Mesendoderm (in vitro differentiated cells): Measurements from ENCODE around the gene TLCD5.

Experiments
- DNase-seq: peaks from one replicate; pipeline ENCODE4 v3.0.0; 2013
- H2AK5ac ChIP-seq: 2 replicates; pipeline ENCODE4 v1.6.1; 2013; ENCODE audit warnings: low read length, inconsistent platforms
- H2BK120ac ChIP-seq: 2 replicates; pipeline ENCODE4 v1.6.1; 2013; ENCODE audit warnings: low read depth, mild to moderate bottlenecking, low read length, moderate library complexity, mixed read lengths
- H2BK15ac ChIP-seq: replicated peaks from 2 replicates; pipeline ENCODE4 v1.6.1; 2013; ENCODE audit warnings: low read depth, mild to moderate bottlenecking, moderate library complexity
- H2BK5ac ChIP-seq: 2 replicates; pipeline ENCODE4 v1.6.1; 2013; ENCODE audit warnings: low read length, inconsistent platforms
- H3K18ac ChIP-seq: 2 replicates; pipeline ENCODE4 v1.6.1; 2013; ENCODE audit warnings: mild to moderate bottlenecking, low read length, mixed read lengths
- H3K23ac ChIP-seq: one replicate; pipeline ENCODE4 v1.6.1; 2013; ENCODE audit warnings: low read length
- H3K27ac ChIP-seq: 2 replicates; pipeline ENCODE4 v1.5.1; 2013; ENCODE audit warnings: low read depth, mild to moderate bottlenecking, inconsistent platforms, low read length, moderate library complexity
- H3K27me3 ChIP-seq: 2 replicates; pipeline ENCODE4 v1.6.1; 2013; ENCODE audit warnings: low read length, control low read depth, mild to moderate bottlenecking, inconsistent platforms; ENCODE audit not compliant: insufficient read depth, poor library complexity
- H3K36me3 ChIP-seq: 2 replicates; pipeline ENCODE4 v1.6.1; 2013; ENCODE audit warnings: low read length, inconsistent platforms; ENCODE audit not compliant: control insufficient read depth, insufficient read depth
- H3K4ac ChIP-seq: one replicate; pipeline ENCODE4 v1.6.1; 2013; ENCODE audit warnings: low read depth, mild to moderate bottlenecking, low read length, moderate library complexity
- H3K4me1 ChIP-seq: 2 replicates; pipeline ENCODE4 v1.6.1; 2013; ENCODE audit warnings: low read depth, low read length, inconsistent platforms; ENCODE audit not compliant: control insufficient read depth
- H3K4me2 ChIP-seq: 2 replicates; pipeline ENCODE4 v1.6.1; 2013; ENCODE audit warnings: low read length
- H3K4me3 ChIP-seq: 2 replicates; pipeline ENCODE4 v1.5.1; 2013; ENCODE audit warnings: mild to moderate bottlenecking, low read length
- H3K56ac ChIP-seq: one replicate; pipeline ENCODE4 v1.6.1; 2013; ENCODE audit warnings: low read length
- H3K79me1 ChIP-seq: 2 replicates; pipeline ENCODE4 v1.6.1; 2013; ENCODE audit warnings: low read length, inconsistent platforms
- H3K79me2 ChIP-seq: 2 replicates; pipeline ENCODE4 v1.6.1; 2013; ENCODE audit warnings: mild to moderate bottlenecking, low read length; ENCODE audit not compliant: control insufficient read depth, insufficient read depth
- H3K9ac ChIP-seq: 2 replicates; pipeline ENCODE4 v1.6.1; 2013; ENCODE audit warnings: low read length, inconsistent platforms
- H4K5ac ChIP-seq: one replicate; pipeline ENCODE4 v1.6.1; 2013; ENCODE audit warnings: low read length
- H4K8ac ChIP-seq: one replicate; pipeline ENCODE4 v1.6.1; 2013; ENCODE audit warnings: low read depth, mild to moderate bottlenecking, control low read depth, low read length, moderate library complexity
- WGBS: extraction: QIAGEN DNeasy Blood & Tissue Kit; methylation state at CpG from one replicate; pipeline ENCODE4 v1.1.7; 2013; ENCODE audit warnings: low lambda C conversion rate, missing lambda C conversion rate; ENCODE audit not compliant: insufficient coverage; ENCODE audit errors: extremely low coverage; 5-methylcytosine and 5-hydroxymethylcytosine counted together

TLCD5 gene

GRCh38 chr11:120350637-120351036 is 25.5 kb downstream of the TLCD5 start:
- H3K79me2 ChIP-seq: peaks cover 19% of the 10 kb centered on the region
- H3K4me2 ChIP-seq: no peak overlapping the region
- no peak overlapping the region for H2BK15ac ChIP-seq
- no peak overlapping the region for H3K4me3 ChIP-seq
- H3K23ac ChIP-seq: no peak overlapping the region
- no peak overlapping the region for H3K27ac ChIP-seq
- no peaks in the 10 kb centered on the region for H3K36me3 ChIP-seq
- no peak overlapping the region for H2AK5ac ChIP-seq
- no peak overlapping the region for H2BK120ac ChIP-seq
- H3K27me3 ChIP-seq: no peaks in the 10 kb centered on the region
- H3K9ac ChIP-seq: no peak overlapping the region
- H3K56ac ChIP-seq: no peak overlapping the region
- no peak overlapping the region for H3K4ac ChIP-seq
- no peak overlapping the region for H4K8ac ChIP-seq
- peaks cover 17% of the 10 kb centered on the region for H3K79me1 ChIP-seq
- H3K18ac ChIP-seq: no peak overlapping the region
- DNase-seq: no peak
- H2BK5ac ChIP-seq: no peak overlapping the region
- H3K4me1 ChIP-seq: peaks cover 9% of the 10 kb centered on the region
- no peak overlapping the region for H4K5ac ChIP-seq

DNA sequence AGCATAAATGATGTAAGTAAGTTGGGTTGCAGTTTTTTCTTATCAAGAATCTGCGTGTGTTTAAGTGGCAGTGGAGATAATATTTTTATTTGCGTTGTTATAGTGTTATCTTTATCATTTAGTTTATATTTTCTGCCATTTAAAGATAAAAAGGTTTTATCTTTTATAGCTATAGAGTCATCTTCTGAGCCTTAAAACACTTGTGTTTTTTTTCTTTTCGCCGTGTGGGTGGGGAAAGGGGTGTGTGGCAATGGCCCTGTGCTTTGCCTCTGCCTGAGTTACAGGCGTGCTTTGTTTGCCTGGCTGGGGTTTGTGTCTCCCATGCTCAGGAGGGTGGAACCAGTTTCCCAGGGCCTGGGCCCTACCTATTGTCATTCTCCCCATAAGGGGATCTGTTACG is 27.3 kb downstream of the TLCD5 start:
- no peak overlapping the region for H3K18ac ChIP-seq
- no peak overlapping the region for H3K27ac ChIP-seq
- no peaks in the 10 kb centered on the region for H3K36me3 ChIP-seq
- no peak overlapping the region for H2BK120ac ChIP-seq
- H3K4me1 ChIP-seq: peaks cover 9% of the 10 kb centered on the region
- no peak for DNase-seq
- H4K8ac ChIP-seq: no peak overlapping the region
- no peak overlapping the region for H2BK15ac ChIP-seq
- H4K5ac ChIP-seq: no peak overlapping the region
- no peak overlapping the region for H3K4ac ChIP-seq
- no peak overlapping the region for H2AK5ac ChIP-seq
- H3K79me2 ChIP-seq: peaks cover 20% of the 10 kb centered on the region
- no peak overlapping the region for H3K56ac ChIP-seq
- H3K4me3 ChIP-seq: no peak overlapping the region
- H3K4me2 ChIP-seq: no peak overlapping the region
- H3K23ac ChIP-seq: no peak overlapping the region
- H2BK5ac ChIP-seq: no peak overlapping the region
- no peaks in the 10 kb centered on the region for H3K27me3 ChIP-seq
- H3K9ac ChIP-seq: no peak overlapping the region
- H3K79me1 ChIP-seq: peaks cover 16% of the 10 kb centered on the region
- WGBS: 100% methylated on average over 2 of the region's 6 CpGs

DNA sequence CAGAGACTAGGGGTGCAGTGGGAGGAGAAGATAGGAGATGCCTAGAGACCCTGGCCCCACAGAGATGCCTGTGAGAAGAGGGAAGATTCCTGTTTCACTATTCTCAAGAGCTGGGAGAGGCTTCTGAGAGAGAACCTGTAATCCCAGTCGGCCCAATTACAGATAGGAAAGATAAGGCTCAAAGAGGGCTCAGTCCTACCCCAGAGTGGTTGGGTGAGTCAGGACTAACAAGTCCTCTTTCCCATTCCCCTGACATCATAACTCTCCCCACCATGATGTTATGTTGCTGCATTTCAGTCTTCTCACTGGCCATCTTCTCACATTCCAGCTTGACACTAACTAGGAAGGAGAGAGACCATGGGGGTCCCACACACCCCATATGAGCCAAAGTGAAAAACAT is 29.0 kb downstream of the TLCD5 start:
- H3K56ac ChIP-seq: no peak overlapping the region
- no peak overlapping the region for H3K18ac ChIP-seq
- H3K27me3 ChIP-seq: no peaks in the 10 kb centered on the region
- H3K4me2 ChIP-seq: no peak overlapping the region
- H2AK5ac ChIP-seq: no peak overlapping the region
- peaks cover 9% of the 10 kb centered on the region for H3K4me1 ChIP-seq
- no CpG with 5 or more reads among the region's 1 CpG for WGBS
- peak; percentile 91 for DNase-seq
- H3K9ac ChIP-seq: no peak overlapping the region
- no peaks in the 10 kb centered on the region for H3K36me3 ChIP-seq
- no peak overlapping the region for H3K4me3 ChIP-seq
- H3K4ac ChIP-seq: no peak overlapping the region
- H3K27ac ChIP-seq: no peak overlapping the region
- H3K79me1 ChIP-seq: peaks cover 21% of the 10 kb centered on the region
- no peak overlapping the region for H2BK15ac ChIP-seq
- no peak overlapping the region for H2BK5ac ChIP-seq
- H3K23ac ChIP-seq: no peak overlapping the region
- peaks cover 28% of the 10 kb centered on the region for H3K79me2 ChIP-seq
- H2BK120ac ChIP-seq: no peak overlapping the region
- no peak overlapping the region for H4K5ac ChIP-seq
- no peak overlapping the region for H4K8ac ChIP-seq

GRCh38 chr11:120354779-120355178 is 29.7 kb downstream of the TLCD5 start:
- peaks cover 21% of the 10 kb centered on the region for H3K79me1 ChIP-seq
- no CpG with 5 or more reads among the region's 6 CpGs for WGBS
- no peak overlapping the region for H3K4me2 ChIP-seq
- H3K27me3 ChIP-seq: no peaks in the 10 kb centered on the region
- H3K79me2 ChIP-seq: peaks cover 26% of the 10 kb centered on the region
- no peak overlapping the region for H2BK5ac ChIP-seq
- H2BK15ac ChIP-seq: no peak overlapping the region
- no peak overlapping the region for H3K9ac ChIP-seq
- H4K8ac ChIP-seq: peak overlapping the region; percentile 56
- no peak overlapping the region for H3K23ac ChIP-seq
- no peaks in the 10 kb centered on the region for H3K36me3 ChIP-seq
- no peak overlapping the region for H3K18ac ChIP-seq
- H3K56ac ChIP-seq: no peak overlapping the region
- no peak overlapping the region for H3K4ac ChIP-seq
- peaks cover 9% of the 10 kb centered on the region for H3K4me1 ChIP-seq
- H3K4me3 ChIP-seq: no peak overlapping the region
- H4K5ac ChIP-seq: no peak overlapping the region
- H2BK120ac ChIP-seq: no peak overlapping the region
- no peak overlapping the region for H3K27ac ChIP-seq
- peak; percentile 53 for DNase-seq
- H2AK5ac ChIP-seq: no peak overlapping the region

DNA sequence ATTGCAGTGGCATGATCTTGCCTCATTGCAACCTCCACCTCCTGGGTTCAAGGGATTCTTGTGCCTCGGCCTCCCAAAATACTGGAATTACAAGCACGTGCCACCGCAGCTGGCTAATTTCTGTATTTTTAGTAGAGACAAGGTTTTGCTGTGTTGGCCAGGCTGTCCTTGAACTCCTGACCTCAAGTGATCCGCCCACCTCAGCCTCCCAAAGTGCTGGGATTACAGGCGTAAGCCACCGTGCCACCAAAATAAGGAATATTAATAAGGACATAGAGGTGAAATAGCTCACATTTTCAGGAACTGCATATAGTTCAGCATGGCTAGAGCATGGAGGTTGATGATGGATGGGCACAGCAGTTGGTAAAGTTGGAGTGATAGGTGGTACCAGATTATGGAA is 32.5 kb downstream of the TLCD5 start:
- Histone ChIP-seq H3K79me1 (peaks cover 23% of the 10 kb centered on the region), H3K4me2 (no peak overlapping the region), H2AK5ac (no peak overlapping the region), H3K18ac (no peak overlapping the region), H3K23ac (no peak overlapping the region), H2BK15ac (no peak overlapping the region), H3K4me3 (no peak overlapping the region), H2BK120ac (no peak overlapping the region), H3K4me1 (peaks cover 9% of the 10 kb centered on the region), H3K27ac (no peak overlapping the region), H2BK5ac (no peak overlapping the region), H4K5ac (no peak overlapping the region), H3K9ac (no peak overlapping the region), H3K56ac (no peak overlapping the region), H3K36me3 (no peaks in the 10 kb centered on the region), H3K4ac (no peak overlapping the region), H4K8ac (no peak overlapping the region), H3K79me2 (peaks cover 26% of the 10 kb centered on the region), H3K27me3 (no peaks in the 10 kb centered on the region)
- no CpG with 5 or more reads among the region's 6 CpGs for WGBS
- DNase-seq: no peak

- Histone ChIP-seq H3K27me3 (no peaks in the 10 kb centered on the region), H4K8ac (no peak overlapping the region), H3K23ac (no peak overlapping the region), H3K56ac (no peak overlapping the region), H3K4me2 (no peak overlapping the region), H2BK5ac (no peak overlapping the region), H3K18ac (no peak overlapping the region), H3K4me1 (peaks cover 5% of the 10 kb centered on the region), H3K36me3 (no peaks in the 10 kb centered on the region), H4K5ac (no peak overlapping the region), H3K9ac (no peak overlapping the region), H2BK120ac (no peak overlapping the region), H3K79me2 (peaks cover 17% of the 10 kb centered on the region), H3K4ac (no peak overlapping the region), H3K79me1 (peaks cover 15% of the 10 kb centered on the region), H2BK15ac (no peak overlapping the region), H2AK5ac (no peak overlapping the region), H3K27ac (no peak overlapping the region), H3K4me3 (no peak overlapping the region)
- DNase-seq: no peak
- WGBS: no CpG with 5 or more reads among the region's 3 CpGs
Measured at GRCh38 chr11:120358729-120359128, 33.6 kb downstream of the TLCD5 start.
